ENCODE measurements around the gene ADIPOR2. TPM values are rescaled to one million over a fixed set of nuclear protein-coding genes. Genes with fewer than 3 reads are reported as not detected.

Gene ADIPOR2
- total RNA-seq, 1 experiment from 2014 or later, result 45.3 TPM

DNA sequence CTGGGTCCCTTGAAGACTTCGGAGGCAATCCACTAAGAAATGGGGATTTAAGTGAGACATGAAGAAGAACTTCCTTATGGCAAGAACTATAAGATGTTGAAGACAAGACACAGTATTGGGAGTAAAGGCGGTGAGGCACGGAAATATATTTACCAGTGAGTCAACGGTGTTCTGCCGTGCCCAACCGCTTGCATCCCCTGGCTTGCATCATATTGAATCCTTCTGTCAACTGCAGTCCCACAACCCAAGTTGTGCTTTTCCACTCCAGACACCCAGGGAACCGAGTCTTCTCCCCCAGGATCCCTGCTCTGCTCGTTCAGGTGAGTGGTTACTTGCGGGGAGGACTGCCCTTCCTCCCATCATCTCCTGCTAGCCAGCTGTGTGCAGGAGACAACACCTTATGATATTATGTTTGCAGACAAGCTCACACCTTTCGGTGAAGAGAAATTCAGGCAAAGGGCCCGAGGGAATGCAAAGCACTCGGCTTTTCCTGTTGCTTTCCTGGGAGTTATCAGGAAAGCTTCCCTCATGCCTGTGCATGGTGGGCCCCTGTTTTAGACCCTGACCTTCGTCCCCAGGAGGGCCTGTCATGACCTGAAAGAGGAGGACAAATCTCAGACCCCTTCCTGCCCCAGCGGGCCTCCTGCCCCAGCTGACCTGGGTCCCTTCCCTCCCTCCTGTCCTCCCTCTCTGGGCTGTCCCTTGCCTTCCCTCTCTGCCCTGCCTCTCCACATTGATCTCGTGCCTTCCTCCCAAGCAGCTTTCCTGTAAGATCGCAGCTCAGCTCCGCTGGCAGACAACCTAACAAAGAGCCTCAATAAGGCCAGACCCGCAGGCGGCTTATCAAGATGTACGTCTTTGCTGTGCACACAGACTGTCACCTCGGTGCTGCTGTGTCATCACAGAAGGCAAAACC is 125.2 kb downstream of the ADIPOR2 start:
- no peak overlapping the region for H2BK12ac ChIP-seq (ENCODE audit: insufficient read length, low read depth, low read length)
- WGBS (ENCODE audit: extremely low coverage, insufficient read length, low lambda C conversion rate), result no CpG with 5 or more reads among the region's 21 CpGs
- H3K4me2 ChIP-seq (ENCODE audit: insufficient read depth, insufficient read length, low read length), result no peak overlapping the region
- H2BK15ac ChIP-seq (ENCODE audit: low read depth, low read length), result no peak overlapping the region
- H2AK5ac ChIP-seq (ENCODE audit: insufficient read length, low read length), result no peak overlapping the region
- no peaks in the 10 kb centered on the region for H3K4me1 ChIP-seq (ENCODE audit: insufficient read depth, low read length)
- H3K27me3 ChIP-seq (ENCODE audit: insufficient read depth, low read length), result peaks cover 14% of the 10 kb centered on the region; the same call in 1 of the 2 replicates
- no peak overlapping the region for H2AFZ ChIP-seq (ENCODE audit: low read length)
- no peak overlapping the region for H3K4me3 Mint-ChIP-seq
- no peaks in the 10 kb centered on the region for H3K9me3 ChIP-seq (ENCODE audit: control insufficient read depth, low read depth, low read length)
- H4K20me1 ChIP-seq (ENCODE audit: control insufficient read depth, insufficient read depth, insufficient read length), result no peaks in the 10 kb centered on the region
- H3K9me3 Mint-ChIP-seq, result peaks cover 4% of the 10 kb centered on the region in 2 experiments; a peak in 2 of 5 replicates
- no peak overlapping the region for H3K18ac ChIP-seq (ENCODE audit: insufficient read length, low read depth, low read length)
- no peak overlapping the region for H2BK120ac ChIP-seq (ENCODE audit: low read depth, low read length, poor library complexity, severe bottlenecking)
- TF ChIP-seq, protein P1, sequence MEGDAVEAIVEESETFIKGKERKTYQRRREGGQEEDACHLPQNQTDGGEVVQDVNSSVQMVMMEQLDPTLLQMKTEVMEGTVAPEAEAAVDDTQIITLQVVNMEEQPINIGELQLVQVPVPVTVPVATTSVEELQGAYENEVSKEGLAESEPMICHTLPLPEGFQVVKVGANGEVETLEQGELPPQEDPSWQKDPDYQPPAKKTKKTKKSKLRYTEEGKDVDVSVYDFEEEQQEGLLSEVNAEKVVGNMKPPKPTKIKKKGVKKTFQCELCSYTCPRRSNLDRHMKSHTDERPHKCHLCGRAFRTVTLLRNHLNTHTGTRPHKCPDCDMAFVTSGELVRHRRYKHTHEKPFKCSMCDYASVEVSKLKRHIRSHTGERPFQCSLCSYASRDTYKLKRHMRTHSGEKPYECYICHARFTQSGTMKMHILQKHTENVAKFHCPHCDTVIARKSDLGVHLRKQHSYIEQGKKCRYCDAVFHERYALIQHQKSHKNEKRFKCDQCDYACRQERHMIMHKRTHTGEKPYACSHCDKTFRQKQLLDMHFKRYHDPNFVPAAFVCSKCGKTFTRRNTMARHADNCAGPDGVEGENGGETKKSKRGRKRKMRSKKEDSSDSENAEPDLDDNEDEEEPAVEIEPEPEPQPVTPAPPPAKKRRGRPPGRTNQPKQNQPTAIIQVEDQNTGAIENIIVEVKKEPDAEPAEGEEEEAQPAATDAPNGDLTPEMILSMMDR (conservative IDR thresholded peaks at IDR 0.05), result no peak
- peaks cover 17 to 22% of the 10 kb centered on the region in 2 experiments for H3K4me1 Mint-ChIP-seq
- no peak overlapping the region for H3K27ac ChIP-seq (ENCODE audit: insufficient read length, low read depth, low read length)
- H3K14ac ChIP-seq (ENCODE audit: insufficient read depth, low read length), result no peak overlapping the region
- H4K8ac ChIP-seq (replicated peaks; ENCODE audit: insufficient read length, low read depth, low read length), result no peak overlapping the region
- no peak overlapping the region for H3K4ac ChIP-seq (ENCODE audit: low read depth, low read length)
- no peak for DNase-seq
- H3K23ac ChIP-seq (ENCODE audit: insufficient read length, low read depth, low read length), result no peak overlapping the region
- H3T11ph ChIP-seq (ENCODE audit: low read length), result no peak overlapping the region
- H3K23me2 ChIP-seq (ENCODE audit: insufficient read length, low read depth, low read length, poor library complexity, severe bottlenecking), result no peaks in the 10 kb centered on the region
- H2BK5ac ChIP-seq (ENCODE audit: insufficient read length, low read length), result no peak overlapping the region
- no peak overlapping the region for H3K9ac ChIP-seq (ENCODE audit: extremely low read depth, insufficient read length, low read length)
- H3K79me1 ChIP-seq (ENCODE audit: insufficient read depth, low read depth, low read length, poor library complexity, severe bottlenecking), result no peaks in the 10 kb centered on the region
- H4K5ac ChIP-seq (ENCODE audit: insufficient read length, low read depth, low read length), result no peak overlapping the region
- no peak overlapping the region for H3K56ac ChIP-seq (ENCODE audit: insufficient read length, low read depth, low read length)
- no peak overlapping the region; a peak in 1 of 7 replicates for H3K27ac Mint-ChIP-seq
- H2BK20ac ChIP-seq (ENCODE audit: low read depth, low read length, poor library complexity, severe bottlenecking), result no peak overlapping the region
- peaks cover 0 to 5% (median 3%) of the 10 kb centered on the region in 3 experiments; a peak in 2 of 7 replicates for H3K36me3 Mint-ChIP-seq (ENCODE audit: insufficient read depth in 1 of 3, low read depth in 3 of 3)
- no peaks in the 10 kb centered on the region for H3K79me2 ChIP-seq (ENCODE audit: insufficient read depth, low read length)
- H4K91ac ChIP-seq (ENCODE audit: insufficient read length, low read depth, low read length), result no peak overlapping the region
- peaks cover 34% of the 10 kb centered on the region for H3K27me3 Mint-ChIP-seq (ENCODE audit: low read depth)
